HL-60 (cell line): Measurements from ENCODE around the gene KHSRP.

ENCODE experiments used
- CTCF ChIP-seq: IDR thresholded peaks from one replicate; pipeline ENCODE4 v1.5.1; 2011; ENCODE audit warnings: low read length, control low read depth, inconsistent platforms; ENCODE audit not compliant: insufficient read depth
- GABPA ChIP-seq: IDR thresholded peaks from 2 replicates; pipeline ENCODE4 v1.6.1; 2012; ENCODE audit warnings: low read depth
- POLR2AphosphoS5 ChIP-seq: IDR thresholded peaks from 2 replicates; pipeline ENCODE4 v1.6.1; 2012; ENCODE audit warnings: low read depth
- REST ChIP-seq: IDR thresholded peaks from 2 replicates; pipeline ENCODE4 v1.6.1; 2012; ENCODE audit warnings: low read depth; ENCODE audit not compliant: insufficient replicate concordance

DNA sequence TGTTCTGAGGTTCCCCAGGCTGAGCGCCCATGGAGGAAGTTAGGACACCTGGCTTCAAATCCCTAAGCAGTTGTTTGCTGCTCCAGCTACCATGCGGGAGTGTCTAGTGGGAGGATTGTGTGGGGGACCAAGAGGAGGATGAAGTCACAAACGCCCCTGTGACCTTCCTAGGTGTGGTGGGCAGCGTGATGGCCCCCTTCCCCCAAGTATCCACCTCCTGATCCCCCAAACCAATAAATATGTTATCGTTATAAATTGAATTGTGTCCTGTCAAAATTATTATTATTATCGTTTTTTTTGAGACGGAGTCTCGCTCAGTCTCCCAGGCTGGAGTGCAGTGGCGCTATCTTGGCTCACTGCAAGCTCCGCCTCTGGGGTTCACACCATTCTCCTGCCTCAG lies 9.1 kb upstream of the KHSRP start, which contains the start of gene SLC25A41:
- TF ChIP-seq CTCF (no peak), POLR2AphosphoS5 (no peak), GABPA (no peak), REST (no peak)
